DOHH2 (cell line): Measurements from ENCODE around the gene HYAL2.

Experiments used
- EZH2phosphoT487 ChIP-seq: fragments of 200-600 bp; sonication (generic); IDR thresholded peaks from 2 replicates; pipeline ENCODE4 v1.6.1; 2017; ENCODE audit warnings: borderline replicate concordance, mild to moderate bottlenecking, antibody characterized with exemption, low read length, moderate library complexity, mixed read lengths
- TF ChIP-seq, protein P1 (sequence below): fragments of 200-600 bp; sonication (generic); IDR thresholded peaks from one replicate; pipeline ENCODE4 v1.5.1; 2014; ENCODE audit warnings: antibody characterized with exemption, mild to moderate bottlenecking, low read depth, low read length; ENCODE audit not compliant: poor library complexity, severe bottlenecking

DNA sequence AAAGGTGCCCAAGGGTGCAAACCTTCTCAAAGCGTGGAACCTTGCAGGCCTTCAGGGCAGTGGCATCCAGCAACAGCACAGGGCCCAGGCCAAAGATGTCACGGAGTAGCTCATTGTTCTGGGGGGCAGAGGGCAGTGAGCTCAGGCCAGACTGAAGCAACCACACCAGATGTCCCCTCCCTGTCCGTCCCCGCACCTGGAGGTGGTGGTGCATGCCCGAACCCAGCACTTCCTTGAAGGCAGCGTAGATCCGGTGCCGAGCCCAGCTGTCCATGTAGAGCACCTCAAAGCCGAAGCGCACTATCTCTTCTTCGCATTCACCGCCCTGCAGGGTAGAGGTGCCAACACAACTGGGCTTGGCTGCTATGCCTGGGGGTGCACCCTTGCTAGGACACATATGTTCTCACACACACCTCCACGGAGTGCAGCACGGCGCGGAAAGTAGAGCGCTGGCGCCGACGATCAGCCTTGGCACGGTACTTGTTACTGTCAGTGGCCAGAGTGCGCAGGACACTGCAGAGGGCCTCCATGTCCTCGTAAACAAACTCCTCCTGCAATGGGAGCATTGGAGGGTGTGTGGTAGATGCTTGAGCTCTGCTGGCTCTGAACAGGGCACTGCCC lies 34.0 kb downstream of the HYAL2 start:
- TF ChIP-seq, protein P1, sequence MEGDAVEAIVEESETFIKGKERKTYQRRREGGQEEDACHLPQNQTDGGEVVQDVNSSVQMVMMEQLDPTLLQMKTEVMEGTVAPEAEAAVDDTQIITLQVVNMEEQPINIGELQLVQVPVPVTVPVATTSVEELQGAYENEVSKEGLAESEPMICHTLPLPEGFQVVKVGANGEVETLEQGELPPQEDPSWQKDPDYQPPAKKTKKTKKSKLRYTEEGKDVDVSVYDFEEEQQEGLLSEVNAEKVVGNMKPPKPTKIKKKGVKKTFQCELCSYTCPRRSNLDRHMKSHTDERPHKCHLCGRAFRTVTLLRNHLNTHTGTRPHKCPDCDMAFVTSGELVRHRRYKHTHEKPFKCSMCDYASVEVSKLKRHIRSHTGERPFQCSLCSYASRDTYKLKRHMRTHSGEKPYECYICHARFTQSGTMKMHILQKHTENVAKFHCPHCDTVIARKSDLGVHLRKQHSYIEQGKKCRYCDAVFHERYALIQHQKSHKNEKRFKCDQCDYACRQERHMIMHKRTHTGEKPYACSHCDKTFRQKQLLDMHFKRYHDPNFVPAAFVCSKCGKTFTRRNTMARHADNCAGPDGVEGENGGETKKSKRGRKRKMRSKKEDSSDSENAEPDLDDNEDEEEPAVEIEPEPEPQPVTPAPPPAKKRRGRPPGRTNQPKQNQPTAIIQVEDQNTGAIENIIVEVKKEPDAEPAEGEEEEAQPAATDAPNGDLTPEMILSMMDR = no peak
- no peak for TF ChIP-seq EZH2phosphoT487
